MM.1S (cell line): Measurements from ENCODE around the gene INTS7.
"Not testable (repeated sequence)": the region's sequence is repeated elsewhere in the genome, so short reads cannot be mapped to it uniquely, and the experiment has no call there.

Source experiments
- DNase-seq: peaks from one replicate; pipeline ENCODE4 v3.0.0-alpha.2; 2015
- H2AFZ ChIP-seq: fragments of 300-600 bp; sonication (generic); 2 replicates; pipeline ENCODE4 v1.6.0; 2016; ENCODE audit warnings: antibody characterized with exemption, low read length
- H3F3A ChIP-seq: fragments of 300-600 bp; sonication (generic); 2 replicates; pipeline ENCODE4 v1.6.1; 2016; ENCODE audit warnings: mild to moderate bottlenecking, antibody characterized with exemption, low read length, moderate library complexity, mixed read lengths; ENCODE audit not compliant: insufficient read depth
- H3K27ac ChIP-seq: fragments of 300-600 bp; sonication (generic); 2 replicates; pipeline ENCODE4 v1.5.1; 2016; ENCODE audit warnings: mild to moderate bottlenecking, low read length
- H3K27me3 ChIP-seq: fragments of 300-600 bp; sonication (generic); replicated peaks from 2 replicates; pipeline ENCODE4 v1.6.0; 2016; ENCODE audit warnings: low read length; ENCODE audit not compliant: insufficient read depth
- H3K36me3 ChIP-seq: fragments of 300-600 bp; sonication (generic); replicated peaks from 2 replicates; pipeline ENCODE4 v1.6.1; 2016; ENCODE audit warnings: mild to moderate bottlenecking, low read length, mixed read lengths; ENCODE audit not compliant: insufficient read depth
- H3K4me1 ChIP-seq: fragments of 300-600 bp; sonication (generic); 2 replicates; pipeline ENCODE4 v1.6.1; 2016; ENCODE audit warnings: low read length, mixed read lengths
- H3K4me2 ChIP-seq: fragments of 300-600 bp; sonication (generic); 2 replicates; pipeline ENCODE4 v1.6.0; 2016; ENCODE audit warnings: low read depth, low read length
- H3K4me3 ChIP-seq: fragments of 300-600 bp; sonication (generic); 2 replicates; pipeline ENCODE4 v1.5.1; 2016; ENCODE audit warnings: low read length, mixed read lengths
- H3K79me2 ChIP-seq: fragments of 300-600 bp; sonication (generic); 2 replicates; pipeline ENCODE4 v1.6.1; 2016; ENCODE audit warnings: mixed run types, low read length, mixed read lengths
- H3K9ac ChIP-seq: fragments of 300-600 bp; sonication (generic); 2 replicates; pipeline ENCODE4 v1.6.1; 2016; ENCODE audit warnings: low read length, mixed read lengths
- H3K9me2 ChIP-seq: fragments of 300-600 bp; sonication (generic); replicated peaks from 2 replicates; pipeline ENCODE4 v1.6.1; 2016; ENCODE audit warnings: mild to moderate bottlenecking, low read length, mixed read lengths; ENCODE audit not compliant: insufficient read depth
- H3K9me3 ChIP-seq: fragments of 300-600 bp; sonication (generic); replicated peaks from 2 replicates; pipeline ENCODE4 v1.6.1; 2016; ENCODE audit warnings: mild to moderate bottlenecking, low read length, mixed read lengths; ENCODE audit not compliant: insufficient read depth
- H4K20me1 ChIP-seq: fragments of 300-600 bp; sonication (generic); 2 replicates; pipeline ENCODE4 v1.6.1; 2016; ENCODE audit warnings: mild to moderate bottlenecking, low read length, moderate library complexity, mixed read lengths; ENCODE audit not compliant: insufficient read depth
- CTCF ChIP-seq: fragments of 300-600 bp; sonication (generic); IDR thresholded peaks from 2 replicates; pipeline ENCODE4 v1.5.1; 2016; ENCODE audit warnings: antibody characterized with exemption, low read length, mixed read lengths
- EZH2 ChIP-seq: fragments of 300-600 bp; sonication (generic); optimal IDR thresholded peaks from 2 replicates; pipeline ENCODE3; 2017; ENCODE audit warnings: low read depth, mild to moderate bottlenecking, antibody characterized with exemption, low read length, mixed read lengths
- EZH2phosphoT487 ChIP-seq: fragments of 300-600 bp; sonication (generic); IDR thresholded peaks from 2 replicates; pipeline ENCODE4 v1.6.1; 2018; ENCODE audit warnings: antibody characterized with exemption, low read length

The INTS7 gene

GRCh38 chr1:212034516-212035122 is 738 bp downstream of the INTS7 start:
- TF ChIP-seq CTCF (no peak), EZH2 (no peak), EZH2phosphoT487 (no peak)
- DNase-seq: no peak
- H3K9me3 ChIP-seq: no peaks in the 10 kb centered on the region
- peaks cover 43% of the 10 kb centered on the region for H3K4me1 ChIP-seq
- peaks cover 40% of the 10 kb centered on the region for H3F3A ChIP-seq
- peak overlapping the region; percentile 89 for H3K4me3 ChIP-seq
- peak overlapping the region; percentile 80 for H3K4me2 ChIP-seq
- H3K9ac ChIP-seq: peak overlapping the region; percentile 83
- H3K79me2 ChIP-seq: peaks cover 92% of the 10 kb centered on the region
- no peaks in the 10 kb centered on the region for H3K27me3 ChIP-seq
- H2AFZ ChIP-seq: peak overlapping the region; percentile 20
- peaks cover 40% of the 10 kb centered on the region for H4K20me1 ChIP-seq
- peaks cover 3% of the 10 kb centered on the region; the same call in 1 of the 2 replicates for H3K36me3 ChIP-seq
- H3K27ac ChIP-seq: peak overlapping the region; percentile 82; the same call in 1 of the 2 replicates
- no peaks in the 10 kb centered on the region for H3K9me2 ChIP-seq

GRCh38 chr1:212030936-212031528 is 4.3 kb downstream of the INTS7 start:
- TF ChIP-seq CTCF (no peak), EZH2phosphoT487 (no peak), EZH2 (no peak)

GRCh38 chr1:212027727-212028126 is 7.6 kb downstream of the INTS7 start:
- H3K4me2 ChIP-seq, H3K27ac ChIP-seq, H2AFZ ChIP-seq, H3K4me3 ChIP-seq, H3K36me3 ChIP-seq, DNase-seq, H3K9me2 ChIP-seq, H3K27me3 ChIP-seq, H3K9me3 ChIP-seq, H3K9ac ChIP-seq, H3F3A ChIP-seq: not testable (repeated sequence)
- Histone ChIP-seq H3K79me2 (peaks cover 100% of the 10 kb centered on the region), H3K4me1 (peaks cover 19% of the 10 kb centered on the region), H4K20me1 (peaks cover 77% of the 10 kb centered on the region)

More at GRCh38 chr1:212030936-212031528, 4.3 kb downstream of the INTS7 start:
- Histone ChIP-seq H3K79me2 (peaks cover 92% of the 10 kb centered on the region), H3K36me3 (0 out of 2 replicates have a peak, but pooled peaks cover 3% of the 10 kb centered on the region), H3K27ac (no peak overlapping the region), H3K4me3 (no peak overlapping the region), H2AFZ (no peak overlapping the region), H3K9me2 (no peaks in the 10 kb centered on the region), H3K9me3 (no peaks in the 10 kb centered on the region), H3K9ac (no peak overlapping the region), H3K4me2 (peak overlapping the region; percentile 42; the same call in 1 of the 2 replicates), H4K20me1 (peaks cover 63% of the 10 kb centered on the region), H3K27me3 (no peaks in the 10 kb centered on the region), H3F3A (peaks cover 24% of the 10 kb centered on the region), H3K4me1 (peaks cover 28% of the 10 kb centered on the region)
- DNase-seq: no peak
